HCT116 (cell line): ENCODE measurements around the gene GALNT18. TPM values are rescaled to one million over a fixed set of nuclear protein-coding genes. Genes with fewer than 3 reads are reported as not detected.

Experiments used
- ATAC-seq: fragments of 200-7000 bp; cut with Tn5 transposase; 2 replicates; pipeline ENCODE4 v1.9.1; 2020; ENCODE audit warnings: mild to moderate bottlenecking, moderate library complexity
- BruUV-seq: library from RNA; stranded (reverse); fragments of 400-500 nt; replicated peaks from 2 replicates; lab custom pipeline; 2021; lab: Mats Ljungman, UMichigan
- CTCF ChIA-PET: fragments of 300-600 bp; sonication (Branson Sonifier 250); formaldehyde crosslinking; loops from one replicate; lab custom pipeline; 2021; ENCODE audit warnings: antibody characterized with exemption; lab: Charles Lee
- POLR2A ChIA-PET: fragments of 300-600, 350-600 bp; sonication (Branson Sonifier 250); formaldehyde crosslinking; loops from one replicate; lab custom pipeline; 2021; ENCODE audit warnings: antibody characterized with exemption; lab: Charles Lee
- RAD21 ChIA-PET, 2 experiments: fragments of 300-600 bp; sonication (Branson Sonifier 250); formaldehyde crosslinking; loops; one replicate each; lab custom pipeline; 2023; ENCODE audit warnings: low total read pairs in 2 of 2; ENCODE audit not compliant: uncharacterized antibody in 2 of 2, unreplicated experiment in 2 of 2, low non-redundant PET in 1 of 2; lab: Charles Lee
- DNase-seq: peaks from one replicate; pipeline ENCODE4 v3.0.0-alpha.2; 2010; ENCODE audit warnings: low read depth, low spot score
- H2AFZ ChIP-seq: fragments of 200-600 bp; shearing (Covaris generic), sonication (generic); 2 replicates; pipeline ENCODE4 v1.6.1; 2017; ENCODE audit warnings: low read depth, mixed run types, mixed read lengths, antibody characterized with exemption, low read length; ENCODE audit not compliant: poor library complexity, severe bottlenecking
- H3K27ac ChIP-seq: 2 replicates; pipeline ENCODE4 v1.5.1; 2012; ENCODE audit warnings: low read depth, low read length
- H3K27me3 ChIP-seq: fragments of 200-600 bp; sonication (generic); 2 replicates; pipeline ENCODE4 v1.6.1; 2016; ENCODE audit warnings: mixed run types, low read length, mixed read lengths; ENCODE audit not compliant: insufficient read depth
- H3K36me3 ChIP-seq, 2 experiments: fragments of 200-500 bp in 1 of 2; fragments of 200-600 bp in 1 of 2; sonication (Bioruptor generic) in 1 of 2; sonication (generic) in 1 of 2; 2 replicates each; pipeline versions ENCODE4 v1.5.1 to v1.6.1; 2014 to 2016; ENCODE audit warnings: low read length in 2 of 2, inconsistent platforms in 1 of 2, mixed read lengths in 1 of 2, mixed run types in 1 of 2; ENCODE audit not compliant: insufficient read depth in 2 of 2, control insufficient read depth in 1 of 2
- H3K4me1 ChIP-seq, 2 experiments: fragments of 200-600 bp in 1 of 2; sonication (generic) in 1 of 2; 2 replicates each; pipeline versions ENCODE4 v1.5.1 to v1.6.1; 2012 to 2017; ENCODE audit warnings: low read length in 2 of 2, inconsistent platforms in 1 of 2, mild to moderate bottlenecking in 1 of 2, mixed read lengths in 1 of 2, mixed run types in 1 of 2, moderate library complexity in 1 of 2; ENCODE audit not compliant: insufficient read depth in 2 of 2, control insufficient read depth in 1 of 2
- H3K4me2 ChIP-seq: fragments of 200-600 bp; sonication (generic); 2 replicates; pipeline ENCODE4 v1.6.1; 2017; ENCODE audit warnings: mixed run types, low read length, mixed read lengths
- H3K4me3 ChIP-seq, 2 experiments: fragments of 200-600 bp in 1 of 2; sonication (generic) in 1 of 2; replicated peaks in 1 of 2; 2 replicates each; pipeline ENCODE4 v1.5.1; 2011 to 2016; ENCODE audit warnings: low read length in 2 of 2, control low read depth in 1 of 2, low read depth in 1 of 2, mild to moderate bottlenecking in 1 of 2, mixed read lengths in 1 of 2, mixed run types in 1 of 2
- H3K79me2 ChIP-seq: fragments of 200-600 bp; sonication (generic); 2 replicates; pipeline ENCODE4 v1.6.1; 2017; ENCODE audit warnings: mild to moderate bottlenecking, mixed run types, low read length, moderate library complexity, mixed read lengths; ENCODE audit not compliant: insufficient read depth
- H3K9ac ChIP-seq: fragments of 200-600 bp; sonication (generic); 2 replicates; pipeline ENCODE4 v1.6.1; 2016; ENCODE audit warnings: low read length, mixed read lengths
- H3K9me2 ChIP-seq: fragments of 200-600 bp; sonication (generic), shearing (Covaris generic); 2 replicates; pipeline ENCODE4 v1.6.1; 2017; ENCODE audit warnings: mixed run types, mild to moderate bottlenecking, moderate library complexity; ENCODE audit not compliant: insufficient read depth
- H3K9me3 ChIP-seq, 2 experiments: fragments of 200-500 bp in 1 of 2; fragments of 200-600 bp in 1 of 2; sonication (Bioruptor generic) in 1 of 2; sonication (generic) in 1 of 2; 2 replicates each; pipeline ENCODE4 v1.6.1; 2014 to 2017; ENCODE audit warnings: low read length in 2 of 2, mixed read lengths in 2 of 2, inconsistent platforms in 1 of 2, low read depth in 1 of 2, mild to moderate bottlenecking in 1 of 2, mixed run types in 1 of 2, moderate library complexity in 1 of 2; ENCODE audit not compliant: control insufficient read depth in 1 of 2, insufficient read depth in 1 of 2
- H4K20me1 ChIP-seq: fragments of 200-600 bp; sonication (generic), shearing (Covaris generic); 2 replicates; pipeline ENCODE4 v1.6.1; 2017; ENCODE audit warnings: mixed run types, mild to moderate bottlenecking, moderate library complexity; ENCODE audit not compliant: insufficient read depth
- CEBPB ChIP-seq: IDR thresholded peaks from 2 replicates; pipeline ENCODE4 v1.6.1; 2012; ENCODE audit warnings: low read depth
- ELF1 ChIP-seq: IDR thresholded peaks from 2 replicates; pipeline ENCODE4 v1.6.1; 2012; ENCODE audit warnings: low read depth, borderline replicate concordance
- SIN3A ChIP-seq: IDR thresholded peaks from 2 replicates; pipeline ENCODE4 v1.6.1; 2012; ENCODE audit warnings: low read depth
- TCF7L2 ChIP-seq: IDR thresholded peaks from 2 replicates; pipeline ENCODE4 v1.7.0; 2011; ENCODE audit warnings: borderline replicate concordance, inconsistent platforms; ENCODE audit not compliant: insufficient read depth, insufficient read length; ENCODE audit errors: extremely low read depth
- YY1 ChIP-seq: IDR thresholded peaks from 2 replicates; pipeline ENCODE4 v1.6.1; 2011; ENCODE audit warnings: low read length, low read depth, moderate library complexity, mild to moderate bottlenecking; ENCODE audit not compliant: insufficient replicate concordance; ENCODE audit errors: extremely low read depth
- ZBTB33 ChIP-seq: IDR thresholded peaks from 2 replicates; pipeline ENCODE4 v1.6.1; 2011; ENCODE audit warnings: mild to moderate bottlenecking, low read length, moderate library complexity; ENCODE audit not compliant: insufficient replicate concordance; ENCODE audit errors: extremely low read depth
- intact Hi-C: fragments of 100-400 bp; cut with micrococcal nuclease; formaldehyde crosslinking; loops from 2 replicates; pipeline ENCODE4 v1.10.0; 2022
- total RNA-seq: library from RNA; stranded (reverse); gene quantifications from one replicate; pipeline ENCODE4 v1.2.1, GENCODE V29; 2021; ENCODE audit not compliant: unreplicated experiment

The GALNT18 gene
- total RNA-seq, 1 experiment from 2014 or later, result 19.9 TPM

- RAD21 ChIA-PET, result no interaction called here
- ATAC-seq, result no peak
Observed at GRCh38 chr11:11641581-11641980, 19.8 kb upstream of the GALNT18 start.

GRCh38 chr11:11640996-11641395 lies 19.2 kb upstream of the GALNT18 start:
- intact Hi-C loops, result no loop called here
- Histone ChIP-seq H3K4me1 (no peaks in the 10 kb centered on the region), H2AFZ (no peak overlapping the region), H3K4me2 (no peak overlapping the region), H3K36me3 (no peaks in the 10 kb centered on the region), H3K27me3 (no peaks in the 10 kb centered on the region), H3K9me2 (no peaks in the 10 kb centered on the region), H3K27ac (no peak overlapping the region), H3K9me3 (no peaks in the 10 kb centered on the region), H3K79me2 (no peaks in the 10 kb centered on the region), H4K20me1 (no peaks in the 10 kb centered on the region), H3K4me3 (no peak overlapping the region), H3K9ac (no peak overlapping the region)
- ChIA-PET POLR2A (no interaction called here), CTCF (no interaction called here), RAD21 (no interaction called here)
- DNase-seq (no peak), ATAC-seq (no peak)
- TF ChIP-seq CEBPB (no peak), ZBTB33 (no peak), TCF7L2 (no peak), SIN3A (no peak), ELF1 (no peak), YY1 (no peak)
- BruUV-seq, result no TSS peak

More at GRCh38 chr11:11641581-11641980, 19.8 kb upstream of the GALNT18 start:
- no peaks in the 10 kb centered on the region for H3K4me1 ChIP-seq
- CTCF ChIA-PET, result no interaction called here
- H3K36me3 ChIP-seq, result no peaks in the 10 kb centered on the region
- intact Hi-C loops, result no loop called here
- DNase-seq, result no peak
- H2AFZ ChIP-seq, result no peak overlapping the region
- POLR2A ChIA-PET, result no interaction called here
- no peak overlapping the region for H3K4me3 ChIP-seq
- no peak overlapping the region for H3K27ac ChIP-seq
- no peak overlapping the region for H3K9ac ChIP-seq
- H3K9me3 ChIP-seq, result no peaks in the 10 kb centered on the region
- H3K79me2 ChIP-seq, result no peaks in the 10 kb centered on the region
- BruUV-seq, result no TSS peak
- no peaks in the 10 kb centered on the region for H3K27me3 ChIP-seq
- H3K9me2 ChIP-seq, result no peaks in the 10 kb centered on the region
- no peaks in the 10 kb centered on the region for H4K20me1 ChIP-seq
- no peak for TF ChIP-seq CEBPB
- no peak for TF ChIP-seq TCF7L2
- no peak overlapping the region for H3K4me2 ChIP-seq
